ENCODE results near the gene PEAK1. TPM values are rescaled to one million over a fixed set of nuclear protein-coding genes. Genes with fewer than 3 reads are reported as not detected.

PEAK1 gene
- total RNA-seq, 6 experiments from 2014 or later: 85.6 to 110 (median 95.8) TPM

DNA sequence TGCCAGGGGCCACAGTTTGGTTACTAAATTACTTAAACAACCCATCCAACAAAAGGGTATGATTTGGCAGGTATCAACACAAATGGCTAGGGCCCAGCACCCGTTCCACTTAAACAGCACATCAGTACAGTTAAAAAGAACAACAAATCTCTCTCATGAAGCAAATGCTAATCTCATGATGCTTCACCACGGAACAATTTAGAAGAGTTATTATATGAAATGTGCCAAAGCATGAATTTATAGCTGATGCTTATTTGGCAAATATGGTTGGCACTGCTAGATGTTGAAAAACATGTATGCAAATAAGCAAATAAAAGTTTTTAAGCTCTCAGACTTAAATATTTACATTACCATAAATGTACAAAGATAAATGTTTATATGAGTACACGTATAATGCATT, 2.3 kb downstream of the PEAK1 start:
- Mint-ChIP-seq H3K9me3 (no peaks in the 10 kb centered on the region), H3K4me3 (peak overlapping the region; percentile 98), H3K27me3 (ENCODE audit: insufficient read depth) (no peaks in the 10 kb centered on the region; the same call in 1 of the 2 replicates), H3K36me3 (ENCODE audit: low read depth) (peaks cover 7% of the 10 kb centered on the region), H3K27ac (peak overlapping the region; percentile 97), H3K4me1 (ENCODE audit: low read depth) (peaks cover 19% of the 10 kb centered on the region)
- no peak for TF ChIP-seq CTCF (IDR thresholded peaks at IDR 0.05)
- peak; percentile 18 for DNase-seq

DNA sequence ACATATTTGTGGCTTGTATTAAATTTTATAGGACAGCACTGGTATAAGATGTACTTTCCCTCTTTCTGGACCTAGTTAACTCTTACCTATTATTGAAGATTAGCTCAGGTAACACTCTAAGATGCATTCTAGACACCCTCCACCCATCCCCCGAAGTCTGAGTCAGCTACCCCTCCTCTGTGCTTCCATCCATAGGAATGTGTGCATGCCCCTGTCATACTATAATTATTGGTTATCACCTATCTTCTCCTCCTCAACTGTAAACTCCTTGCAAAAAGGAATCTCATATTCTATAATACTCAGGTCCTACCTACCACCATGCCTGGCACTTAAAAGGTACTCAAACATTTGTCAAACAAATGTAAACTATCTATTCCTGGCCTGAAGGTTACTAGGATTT, 3.0 kb downstream of the PEAK1 start:
- Mint-ChIP-seq H3K9me3 (no peaks in the 10 kb centered on the region), H3K4me1 (ENCODE audit: low read depth) (peaks cover 23% of the 10 kb centered on the region), H3K27me3 (ENCODE audit: insufficient read depth) (no peaks in the 10 kb centered on the region; the same call in 1 of the 2 replicates), H3K27ac (no peak overlapping the region), H3K4me3 (peak overlapping the region; percentile 98), H3K36me3 (ENCODE audit: low read depth) (peaks cover 7% of the 10 kb centered on the region)
- no peak for DNase-seq
- TF ChIP-seq CTCF (IDR thresholded peaks at IDR 0.05): no peak

DNA sequence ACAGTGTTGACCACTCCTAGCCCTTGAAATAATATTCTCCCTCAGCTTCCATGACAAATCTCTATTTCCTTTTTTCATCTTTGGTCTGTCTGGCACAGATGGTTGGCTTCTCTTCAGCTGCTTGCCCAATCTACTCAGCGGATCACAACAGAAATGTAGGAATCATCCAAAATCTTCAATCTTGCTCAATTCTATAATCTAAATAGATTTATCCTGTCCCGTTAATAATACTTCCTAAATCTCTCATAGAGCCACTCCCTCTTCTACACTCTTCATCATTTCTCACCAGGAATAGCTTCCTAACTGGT, 3.8 kb downstream of the PEAK1 start:
- Mint-ChIP-seq H3K4me3 (no peak overlapping the region), H3K4me1 (ENCODE audit: low read depth) (peaks cover 22% of the 10 kb centered on the region), H3K36me3 (ENCODE audit: low read depth) (peaks cover 7% of the 10 kb centered on the region), H3K27ac (no peak overlapping the region), H3K27me3 (ENCODE audit: insufficient read depth) (no peaks in the 10 kb centered on the region; the same call in 1 of the 2 replicates), H3K9me3 (no peaks in the 10 kb centered on the region)
- no peak for TF ChIP-seq CTCF (IDR thresholded peaks at IDR 0.05)
- DNase-seq: no peak

- Mint-ChIP-seq H3K9me3 (no peaks in the 10 kb centered on the region), H3K4me3 (no peak overlapping the region), H3K27me3 (ENCODE audit: insufficient read depth) (no peaks in the 10 kb centered on the region; the same call in 1 of the 2 replicates), H3K27ac (no peak overlapping the region), H3K36me3 (ENCODE audit: low read depth) (peaks cover 7% of the 10 kb centered on the region), H3K4me1 (ENCODE audit: low read depth) (peaks cover 27% of the 10 kb centered on the region)
- TF ChIP-seq CTCF (IDR thresholded peaks at IDR 0.05): no peak
- no peak for DNase-seq
Observed at GRCh38 chr15:77415450-77416147, 4.3 kb downstream of the PEAK1 start.

- no peaks in the 10 kb centered on the region for H3K9me3 Mint-ChIP-seq
- no peaks in the 10 kb centered on the region; the same call in 1 of the 2 replicates for H3K27me3 Mint-ChIP-seq (ENCODE audit: insufficient read depth)
- peaks cover 33% of the 10 kb centered on the region for H3K4me1 Mint-ChIP-seq (ENCODE audit: low read depth)
- H3K4me3 Mint-ChIP-seq: no peak overlapping the region
- peaks cover 8% of the 10 kb centered on the region for H3K36me3 Mint-ChIP-seq (ENCODE audit: low read depth)
- TF ChIP-seq CTCF (IDR thresholded peaks at IDR 0.05): no peak
- no peak for DNase-seq
- H3K27ac Mint-ChIP-seq: no peak overlapping the region
Observed at GRCh38 chr15:77414789-77415442, 5.0 kb downstream of the PEAK1 start.
